ENCODE measurements around the gene TEX53. TPM values are rescaled to one million over a fixed set of nuclear protein-coding genes. Genes with fewer than 3 reads are reported as not detected.

The TEX53 gene
- total RNA-seq, 1 experiment from 2014 or later, result not detected

DNA sequence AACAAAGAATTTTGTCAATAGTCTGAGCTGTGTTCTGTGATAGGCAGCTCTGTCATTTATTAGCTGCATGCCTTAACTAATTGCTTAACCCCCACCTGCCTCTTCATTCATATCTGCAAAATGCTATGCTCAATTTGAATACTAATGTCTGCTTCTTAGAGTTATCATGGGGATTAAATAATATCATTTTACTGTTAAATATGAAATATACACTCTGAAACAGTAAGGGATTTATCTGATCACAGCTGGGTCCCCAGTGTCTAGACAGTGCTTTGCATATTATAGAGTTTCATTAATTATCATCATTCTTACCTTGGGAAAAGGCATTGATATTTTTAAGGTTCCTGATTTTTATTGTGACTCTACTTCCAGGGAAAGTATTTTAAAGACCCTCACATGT is 12.4 kb upstream of the TEX53 start:
- no peak for TF ChIP-seq RAD21 (IDR thresholded peaks at IDR 0.05; ENCODE audit: low read depth)
- no peak for TF ChIP-seq CBX3 (IDR thresholded peaks at IDR 0.05; ENCODE audit: low read depth)
- TF ChIP-seq CEBPB (IDR thresholded peaks at IDR 0.05; ENCODE audit: low read depth), result no peak
- TF ChIP-seq, protein P1, sequence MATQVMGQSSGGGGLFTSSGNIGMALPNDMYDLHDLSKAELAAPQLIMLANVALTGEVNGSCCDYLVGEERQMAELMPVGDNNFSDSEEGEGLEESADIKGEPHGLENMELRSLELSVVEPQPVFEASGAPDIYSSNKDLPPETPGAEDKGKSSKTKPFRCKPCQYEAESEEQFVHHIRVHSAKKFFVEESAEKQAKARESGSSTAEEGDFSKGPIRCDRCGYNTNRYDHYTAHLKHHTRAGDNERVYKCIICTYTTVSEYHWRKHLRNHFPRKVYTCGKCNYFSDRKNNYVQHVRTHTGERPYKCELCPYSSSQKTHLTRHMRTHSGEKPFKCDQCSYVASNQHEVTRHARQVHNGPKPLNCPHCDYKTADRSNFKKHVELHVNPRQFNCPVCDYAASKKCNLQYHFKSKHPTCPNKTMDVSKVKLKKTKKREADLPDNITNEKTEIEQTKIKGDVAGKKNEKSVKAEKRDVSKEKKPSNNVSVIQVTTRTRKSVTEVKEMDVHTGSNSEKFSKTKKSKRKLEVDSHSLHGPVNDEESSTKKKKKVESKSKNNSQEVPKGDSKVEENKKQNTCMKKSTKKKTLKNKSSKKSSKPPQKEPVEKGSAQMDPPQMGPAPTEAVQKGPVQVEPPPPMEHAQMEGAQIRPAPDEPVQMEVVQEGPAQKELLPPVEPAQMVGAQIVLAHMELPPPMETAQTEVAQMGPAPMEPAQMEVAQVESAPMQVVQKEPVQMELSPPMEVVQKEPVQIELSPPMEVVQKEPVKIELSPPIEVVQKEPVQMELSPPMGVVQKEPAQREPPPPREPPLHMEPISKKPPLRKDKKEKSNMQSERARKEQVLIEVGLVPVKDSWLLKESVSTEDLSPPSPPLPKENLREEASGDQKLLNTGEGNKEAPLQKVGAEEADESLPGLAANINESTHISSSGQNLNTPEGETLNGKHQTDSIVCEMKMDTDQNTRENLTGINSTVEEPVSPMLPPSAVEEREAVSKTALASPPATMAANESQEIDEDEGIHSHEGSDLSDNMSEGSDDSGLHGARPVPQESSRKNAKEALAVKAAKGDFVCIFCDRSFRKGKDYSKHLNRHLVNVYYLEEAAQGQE (IDR thresholded peaks at IDR 0.05; ENCODE audit: low read depth), result no peak
- TF ChIP-seq, protein P2, sequence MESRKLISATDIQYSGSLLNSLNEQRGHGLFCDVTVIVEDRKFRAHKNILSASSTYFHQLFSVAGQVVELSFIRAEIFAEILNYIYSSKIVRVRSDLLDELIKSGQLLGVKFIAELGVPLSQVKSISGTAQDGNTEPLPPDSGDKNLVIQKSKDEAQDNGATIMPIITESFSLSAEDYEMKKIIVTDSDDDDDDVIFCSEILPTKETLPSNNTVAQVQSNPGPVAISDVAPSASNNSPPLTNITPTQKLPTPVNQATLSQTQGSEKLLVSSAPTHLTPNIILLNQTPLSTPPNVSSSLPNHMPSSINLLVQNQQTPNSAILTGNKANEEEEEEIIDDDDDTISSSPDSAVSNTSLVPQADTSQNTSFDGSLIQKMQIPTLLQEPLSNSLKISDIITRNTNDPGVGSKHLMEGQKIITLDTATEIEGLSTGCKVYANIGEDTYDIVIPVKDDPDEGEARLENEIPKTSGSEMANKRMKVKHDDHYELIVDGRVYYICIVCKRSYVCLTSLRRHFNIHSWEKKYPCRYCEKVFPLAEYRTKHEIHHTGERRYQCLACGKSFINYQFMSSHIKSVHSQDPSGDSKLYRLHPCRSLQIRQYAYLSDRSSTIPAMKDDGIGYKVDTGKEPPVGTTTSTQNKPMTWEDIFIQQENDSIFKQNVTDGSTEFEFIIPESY (IDR thresholded peaks at IDR 0.05; ENCODE audit: extremely low read depth, insufficient replicate concordance, low read length), result no peak
- no peak for TF ChIP-seq TCF7L2 (IDR thresholded peaks at IDR 0.05; ENCODE audit: borderline replicate concordance, extremely low read depth, insufficient read depth, insufficient read length)
- no peak for TF ChIP-seq EZH2phosphoT487 (IDR thresholded peaks at IDR 0.05; ENCODE audit: borderline replicate concordance)
- no peak for TF ChIP-seq FOSL1 (IDR thresholded peaks at IDR 0.05; ENCODE audit: low read depth)
- TF ChIP-seq ZNF274 (IDR thresholded peaks at IDR 0.05; ENCODE audit: low read depth, low read length), result no peak
- TF ChIP-seq ELF1 (IDR thresholded peaks at IDR 0.05; ENCODE audit: borderline replicate concordance, low read depth), result no peak
- TF ChIP-seq POLR2AphosphoS5 (IDR thresholded peaks at IDR 0.05; ENCODE audit: low read depth, low read length), result no peak
- TF ChIP-seq SP1 (IDR thresholded peaks at IDR 0.05; ENCODE audit: low read depth), result no peak
- no peak for TF ChIP-seq EGR1 (IDR thresholded peaks at IDR 0.05; ENCODE audit: low read depth)
- TF ChIP-seq, protein P3, sequence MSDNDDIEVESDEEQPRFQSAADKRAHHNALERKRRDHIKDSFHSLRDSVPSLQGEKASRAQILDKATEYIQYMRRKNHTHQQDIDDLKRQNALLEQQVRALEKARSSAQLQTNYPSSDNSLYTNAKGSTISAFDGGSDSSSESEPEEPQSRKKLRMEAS (IDR thresholded peaks at IDR 0.05), result no peak
- ChIA-PET POLR2A (no interaction called here), CTCF (interaction anchor here (1.9 kb wide), 1 partner anchor 17 kb away, joined by 4 read pairs; no protein-coding TSS in a partner anchor), RAD21 (ENCODE audit: low non-redundant PET in 1 of 2, low total read pairs in 2 of 2, uncharacterized antibody in 2 of 2, unreplicated experiment in 2 of 2) (no interaction called here)
- DNase-seq (ENCODE audit: low read depth, low spot score), result no peak
- Histone ChIP-seq H3K27ac (ENCODE audit: low read depth, low read length) (no peak overlapping the region), H3K4me2 (ENCODE audit: low read length) (no peak overlapping the region), H3K9me2 (ENCODE audit: insufficient read depth) (no peaks in the 10 kb centered on the region), H2AFZ (ENCODE audit: low read depth, low read length, poor library complexity, severe bottlenecking) (no peak overlapping the region), H3K9me3 (ENCODE audit: control insufficient read depth in 1 of 2, insufficient read depth in 1 of 2, low read depth in 1 of 2, low read length in 2 of 2) (no peaks in the 10 kb centered on the region), H4K20me1 (ENCODE audit: insufficient read depth) (no peaks in the 10 kb centered on the region), H3K36me3 (ENCODE audit: control insufficient read depth in 1 of 2, insufficient read depth in 2 of 2, low read length in 2 of 2) (no peaks in the 10 kb centered on the region), H3K4me1 (ENCODE audit: control insufficient read depth in 1 of 2, insufficient read depth in 2 of 2, low read length in 2 of 2) (peaks cover 0 to 6% of the 10 kb centered on the region in 2 experiments; a peak in 1 of 4 replicates), H3K79me2 (ENCODE audit: insufficient read depth, low read length) (no peaks in the 10 kb centered on the region), H3K27me3 (ENCODE audit: insufficient read depth, low read length) (no peaks in the 10 kb centered on the region), H3K9ac (ENCODE audit: low read length) (no peak overlapping the region), H3K4me3 (replicated peaks in 1 of 2; ENCODE audit: low read depth in 1 of 2, low read length in 2 of 2) (no peak overlapping the region)
- intact Hi-C loops (cut with micrococcal nuclease), result no loop called here
- ATAC-seq, result no peak
- BruUV-seq (replicated peaks), result no TSS peak
